HG03442 (cell line): ENCODE measurements around the gene C11orf16.
"Not testable (repeated sequence)": the region's sequence is repeated elsewhere in the genome, so short reads cannot be mapped to it uniquely, and the experiment has no call there.

Source experiments
- ATAC-seq: cut with Tn5 transposase; IDR thresholded peaks from one replicate; pipeline ENCODE4 v1.9.1; 2021; ENCODE audit warnings: mild to moderate bottlenecking, moderate library complexity; ENCODE audit not compliant: unreplicated experiment

C11orf16 gene, protein sequence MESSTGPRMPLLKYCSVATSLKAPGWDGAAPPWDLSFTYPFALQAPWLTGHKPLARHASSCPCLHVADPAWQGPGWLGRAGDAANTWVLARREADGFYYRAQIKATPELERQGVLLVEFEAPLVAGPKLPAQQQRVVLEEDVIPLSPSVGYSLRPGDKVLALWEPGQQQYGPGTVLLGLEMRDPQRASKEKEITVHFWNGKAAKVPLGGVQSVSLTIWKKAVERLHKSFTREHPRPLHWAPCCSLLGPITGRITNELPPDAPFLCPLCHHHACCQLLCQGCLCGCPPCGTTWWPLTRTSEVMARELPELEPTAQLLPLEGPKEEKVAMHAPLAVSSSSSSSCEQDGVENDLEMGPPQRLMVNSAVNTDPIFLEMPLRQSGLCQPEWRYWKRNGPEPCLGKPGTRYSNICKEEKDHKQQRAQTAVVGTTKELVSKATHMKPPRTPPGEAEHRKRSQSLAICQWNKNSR

GRCh38 chr11:8932564-8933180 is at the start of gene C11orf16:
Gene C11orf16 (minus strand): TSS chr11:8932947. CDS start chr11:8932308, 639 bp downstream.
- no peak for ATAC-seq

DNA sequence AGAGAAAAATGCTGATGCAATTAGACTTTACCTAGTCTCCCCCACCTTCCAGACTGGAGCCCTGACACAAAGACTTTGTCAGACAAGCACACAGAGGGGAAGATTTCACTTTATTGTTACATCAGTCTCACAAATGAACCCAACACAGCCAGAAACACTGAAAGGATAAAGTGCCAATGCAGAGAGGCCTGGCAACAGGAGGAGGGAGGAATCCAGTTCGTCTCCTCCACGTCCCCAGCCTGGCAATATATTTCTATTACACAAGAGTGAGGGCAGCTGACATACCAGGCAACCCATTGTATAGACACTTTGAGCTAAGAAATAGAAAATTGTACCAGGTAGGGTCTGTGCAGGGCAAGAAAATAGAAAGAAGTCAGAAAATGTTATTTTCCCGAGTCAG is 47.7 kb upstream of the C11orf16 start:
- ATAC-seq: no peak

GRCh38 chr11:8979365-8979764 is 46.6 kb upstream of the C11orf16 start:
- ATAC-seq: not testable (repeated sequence)

GRCh38 chr11:8973121-8973520 is 40.4 kb upstream of the C11orf16 start:
- ATAC-seq: no peak

GRCh38 chr11:8971924-8972316 is 39.2 kb upstream of the C11orf16 start:
- no peak for ATAC-seq

GRCh38 chr11:8971196-8971923 is 38.6 kb upstream of the C11orf16 start:
- no peak for ATAC-seq

- ATAC-seq: no peak
Measured at GRCh38 chr11:8967184-8967583, 34.4 kb upstream of the C11orf16 start.

DNA sequence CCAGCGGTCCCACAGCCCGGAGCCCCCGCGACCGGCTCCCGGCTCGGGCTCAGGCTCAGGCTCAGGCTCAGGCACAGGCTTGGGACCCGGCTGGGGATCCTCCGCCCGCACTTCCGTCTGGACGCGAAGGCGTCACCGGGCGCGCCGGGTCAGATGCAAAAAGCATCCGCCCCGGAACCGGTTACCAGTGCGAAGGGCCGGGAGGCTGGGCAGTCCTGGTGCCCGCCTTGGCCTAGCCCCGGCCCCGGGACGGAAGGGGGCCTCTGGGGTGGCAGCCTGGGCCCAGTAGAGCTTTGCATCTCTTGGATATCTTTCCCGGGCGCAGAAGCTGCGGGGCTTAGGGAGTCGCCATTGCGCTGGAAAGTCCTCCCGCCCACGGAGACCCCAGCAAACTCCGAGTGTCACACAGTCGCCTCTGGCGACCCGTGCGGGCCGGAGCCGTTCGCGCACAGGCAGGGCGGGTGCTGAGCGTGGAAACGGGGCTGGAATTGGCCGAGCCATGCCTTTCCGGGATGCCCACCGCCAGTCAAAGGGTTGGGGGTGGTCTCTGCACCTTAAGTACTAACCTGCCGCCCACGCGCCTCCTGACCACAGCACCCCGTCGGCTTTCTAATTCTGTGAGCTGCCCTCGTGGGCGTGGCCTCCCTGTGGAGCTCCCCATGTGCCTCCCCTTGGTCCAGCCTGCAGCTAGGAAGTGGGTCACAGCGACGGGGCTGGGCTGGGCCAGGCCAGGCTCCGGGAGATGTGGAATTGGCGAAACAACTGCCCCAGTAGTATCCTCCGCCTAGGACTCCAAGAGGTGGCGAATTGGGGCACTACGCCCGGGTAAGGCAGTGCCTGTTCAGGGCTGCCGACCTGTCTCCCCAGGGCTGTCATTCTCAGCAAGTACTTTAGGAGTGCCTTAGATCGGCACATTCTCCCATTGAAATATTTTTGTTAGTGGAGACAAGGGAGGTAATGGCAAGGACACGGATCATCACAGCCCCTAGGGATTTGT is 31.9 kb upstream of the C11orf16 start, which contains the start of gene TMEM9B:
TMEM9B (minus strand) TSS at position 119 of the 997 bp plus-strand sequence. CDS start 129 bp downstream, outside the sequence.
- ATAC-seq: peak; percentile 73

DNA sequence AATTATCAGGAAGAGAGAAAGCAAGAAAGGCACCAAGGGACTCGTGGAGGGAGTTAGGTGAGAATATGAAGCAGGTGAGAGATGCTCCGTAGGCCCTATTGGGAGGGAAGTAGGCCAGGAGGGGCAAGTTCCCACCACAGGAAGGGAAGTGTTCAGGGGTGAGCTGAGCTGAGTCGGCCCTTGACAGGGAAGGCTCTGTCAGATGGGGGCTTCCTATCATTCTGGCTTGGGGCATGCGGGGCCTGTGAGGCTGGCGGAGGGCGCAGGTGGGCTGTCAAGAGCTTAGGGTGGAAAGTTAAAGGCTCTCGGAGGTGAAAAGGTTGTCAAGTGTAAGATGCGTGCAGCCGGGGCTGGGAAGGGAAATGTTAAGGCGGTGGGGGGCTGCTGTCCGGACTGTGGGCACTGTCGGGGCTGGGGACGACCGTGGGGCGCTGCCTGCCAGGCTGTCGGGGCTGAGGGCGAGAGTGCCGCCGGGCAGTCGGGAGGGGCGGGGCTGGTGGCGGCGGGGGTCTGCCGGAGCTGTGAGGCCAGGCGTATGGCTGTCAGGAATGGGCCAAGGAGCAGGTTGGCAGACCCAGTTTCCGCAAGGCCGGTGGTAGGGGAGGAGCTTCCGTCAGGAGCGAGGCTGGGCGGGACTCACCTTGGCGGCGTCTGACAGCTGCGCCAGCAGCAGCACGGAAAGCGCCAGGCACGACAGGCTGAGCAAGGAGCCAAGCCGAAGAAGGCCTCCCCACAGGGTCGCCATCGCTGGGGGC is 31.0 kb upstream of the C11orf16 start:
- peak; percentile 53 for ATAC-seq

GRCh38 chr11:8962841-8963240 is 30.1 kb upstream of the C11orf16 start:
- ATAC-seq: no peak

DNA sequence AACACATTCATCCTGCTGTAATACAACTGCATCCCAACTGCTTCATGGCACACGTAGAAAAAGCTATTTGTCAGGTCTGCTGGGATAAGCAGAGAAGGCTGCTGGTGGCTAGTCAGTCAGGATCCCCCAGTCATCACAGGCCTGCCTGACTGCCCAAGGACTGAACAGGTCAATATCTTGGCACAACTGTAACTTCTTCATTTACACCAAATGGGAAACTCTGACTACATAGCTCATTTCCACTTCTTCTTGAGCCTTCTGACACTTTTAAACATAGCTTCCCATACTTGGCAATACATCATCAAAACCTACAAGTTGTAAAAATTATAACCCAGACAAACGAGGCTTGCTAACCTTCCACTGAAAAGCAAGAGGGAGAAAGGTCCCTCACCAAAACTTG is 28.7 kb upstream of the C11orf16 start:
- no peak for ATAC-seq

DNA sequence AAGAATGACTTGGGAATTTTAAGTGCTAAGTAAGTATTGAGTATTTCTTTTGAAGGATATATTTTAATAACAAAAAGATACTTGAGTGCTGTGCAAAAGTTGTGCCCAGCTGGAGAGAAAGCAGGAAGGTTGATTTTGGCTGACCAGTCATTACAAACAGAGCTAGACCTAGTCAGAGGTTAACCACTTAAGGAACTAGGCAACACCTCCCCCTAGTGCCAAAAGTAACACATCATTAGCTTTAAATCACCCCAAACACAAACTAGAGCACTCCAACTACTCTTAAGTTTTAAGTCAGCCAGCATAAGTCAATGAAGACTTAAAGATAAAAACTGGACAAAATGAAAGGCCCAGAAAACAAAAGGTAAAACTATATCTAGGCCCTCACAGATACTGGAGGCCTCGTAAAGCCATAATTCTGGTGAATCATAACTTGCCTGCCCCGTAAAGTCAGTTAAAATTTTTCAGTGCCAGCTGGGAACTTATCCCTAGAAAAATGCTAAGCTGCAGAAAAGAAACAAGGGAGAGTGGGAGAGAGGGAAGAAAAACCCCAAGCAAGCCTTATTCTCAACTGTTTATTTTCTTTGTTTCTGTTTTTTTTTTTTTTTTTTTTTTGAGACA is 26.9 kb upstream of the C11orf16 start:
- ATAC-seq: peak; percentile 38

DNA sequence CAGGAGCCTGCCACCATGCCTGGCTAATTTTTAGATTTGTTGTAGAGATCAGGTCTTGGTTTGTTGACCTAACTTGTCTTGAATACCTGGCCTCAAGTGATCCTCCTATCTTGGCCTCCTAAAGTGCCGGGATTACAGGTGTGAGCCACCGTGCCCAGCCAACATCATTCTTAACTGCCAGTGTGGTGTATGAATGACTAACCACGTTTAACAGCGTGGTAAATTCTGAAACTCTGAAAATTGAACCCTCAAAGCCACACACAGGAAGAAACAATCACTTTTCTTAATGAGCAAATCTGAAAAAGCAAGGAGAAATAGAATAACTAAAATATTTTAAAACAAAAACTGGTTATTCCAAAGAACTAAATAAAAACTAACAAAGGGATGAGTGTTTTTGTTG is 24.1 kb upstream of the C11orf16 start:
- no peak for ATAC-seq

DNA sequence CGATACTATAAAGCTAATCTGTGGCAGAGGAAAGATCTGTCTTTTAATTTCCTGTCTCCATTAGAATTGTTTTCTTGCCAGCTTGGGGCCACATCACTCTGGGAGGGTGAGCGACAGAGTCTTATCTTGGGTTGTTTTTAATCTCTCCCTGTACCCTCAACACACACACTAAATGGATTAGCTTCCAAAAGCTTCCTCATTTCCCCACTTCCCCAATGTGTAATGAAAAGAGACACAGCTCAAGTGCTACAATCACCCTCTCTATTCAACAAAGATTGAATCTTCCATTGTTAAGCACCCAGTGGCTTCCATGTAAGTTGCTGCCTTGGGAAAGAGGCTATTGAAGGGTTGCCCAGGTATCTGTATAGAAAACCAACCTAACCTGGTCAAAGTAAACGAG is 16.1 kb upstream of the C11orf16 start:
- ATAC-seq: no peak

GRCh38 chr11:8947230-8947943 is 14.6 kb upstream of the C11orf16 start:
- ATAC-seq: no peak

DNA sequence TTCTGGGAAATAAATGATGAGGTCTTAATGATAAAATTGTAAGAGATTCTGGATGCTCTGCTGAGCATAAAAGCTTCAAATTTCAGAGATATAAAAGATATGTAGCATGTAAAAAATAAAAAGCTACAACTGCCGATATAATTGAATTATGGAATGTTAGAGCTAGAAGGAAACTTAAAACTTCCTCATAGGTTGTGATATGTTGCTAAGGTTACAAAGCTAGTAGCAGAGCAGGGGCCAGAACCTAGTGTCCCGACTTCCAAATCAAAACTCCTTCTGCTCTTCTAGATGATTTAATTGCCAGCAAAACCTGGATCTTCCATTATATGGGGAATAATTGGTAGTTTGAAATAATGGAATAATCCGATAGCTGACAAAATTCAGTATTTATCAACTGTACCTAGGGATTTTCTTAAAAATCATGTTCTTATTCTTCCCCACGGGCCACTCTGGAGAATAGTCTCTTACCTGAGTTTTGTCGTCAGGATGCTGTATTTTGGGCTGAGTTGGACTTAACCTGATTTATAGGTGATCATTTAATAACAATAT is 9.8 kb upstream of the C11orf16 start, which contains the start of gene ASCL3:
ASCL3 (minus strand) TSS at position 499 of the 549 bp plus-strand sequence. CDS start 4,855 bp downstream, outside the sequence.
- ATAC-seq: no peak

DNA sequence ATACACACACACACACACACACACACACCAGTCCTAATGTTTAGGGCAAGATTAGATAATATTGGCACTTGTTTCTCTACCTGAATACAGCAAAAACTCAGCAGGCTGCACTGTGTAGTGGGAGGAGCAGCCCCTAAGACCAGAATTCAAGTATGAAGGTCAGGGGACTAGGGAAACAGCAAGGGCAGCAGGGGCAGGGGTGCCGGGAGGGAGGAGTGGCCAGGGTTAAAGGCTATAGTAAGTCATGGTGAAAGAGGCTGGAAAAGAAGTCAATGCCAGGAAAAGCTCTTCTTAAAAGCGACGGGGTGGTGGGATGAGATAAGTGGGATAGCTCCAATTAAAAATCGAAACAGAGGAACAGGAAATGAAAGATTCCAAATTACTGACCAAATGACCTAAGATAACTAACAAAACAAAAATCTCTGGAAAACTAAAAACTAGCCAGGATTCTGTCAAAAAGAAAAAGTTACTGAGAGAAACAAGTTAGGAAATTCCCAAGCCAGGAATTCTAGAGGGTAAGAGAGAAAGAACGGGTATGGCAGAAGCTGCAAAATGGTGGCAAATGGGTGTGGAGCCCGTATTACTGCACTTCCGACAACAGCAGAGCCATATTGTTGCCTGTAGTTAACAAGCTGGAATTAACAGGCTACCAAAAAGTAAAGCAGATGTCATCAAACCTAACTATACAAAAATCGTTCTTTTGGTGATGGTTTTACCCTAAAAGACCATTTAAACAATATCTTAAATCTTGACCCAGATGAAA is 8.8 kb upstream of the C11orf16 start:
- ATAC-seq: no peak
